ENCODE measurements around the gene MAP4K3. TPM values are rescaled to one million over a fixed set of nuclear protein-coding genes. Genes with fewer than 3 reads are reported as not detected.

MAP4K3 gene
- polyA plus RNA-seq, 2 of the 4 experiments (the other 2 are of a cell fraction) = 15.8 to 44.6 TPM

DNA sequence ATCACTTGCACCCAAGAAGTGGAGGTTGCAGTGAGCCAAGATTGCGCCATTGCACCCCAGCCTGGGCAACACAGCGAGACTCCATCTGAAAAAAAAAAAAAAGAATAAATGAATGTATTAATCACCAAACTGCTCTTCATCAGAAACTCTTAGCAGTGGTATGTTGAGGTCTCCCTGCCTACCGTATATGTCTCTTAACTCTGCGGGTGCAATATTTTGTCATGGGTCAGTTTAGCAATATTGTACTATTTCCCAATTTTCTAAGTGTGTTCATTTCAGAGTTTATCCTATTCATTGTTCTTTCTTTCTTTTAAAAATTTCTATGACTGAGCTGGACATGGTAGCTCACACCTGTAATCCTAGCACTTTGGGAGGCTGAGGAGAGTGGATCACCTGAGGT lies 37.9 kb upstream of the MAP4K3 start:
- Histone ChIP-seq H3K9me3 (no peaks in the 10 kb centered on the region), H3K4me3 (no peak overlapping the region), H3K4me2 (no peak overlapping the region), H3K4me1 (peaks cover 20% of the 10 kb centered on the region), H3K27ac (no peak overlapping the region)
- ATAC-seq = no peak
- TF ChIP-seq NFE2L2 (conservative IDR thresholded peaks at IDR 0.05; ENCODE audit: low read length) (no peak), TP53 (CRISPR knock-in tag; IDR thresholded peaks at IDR 0.05) (no peak), NR3C1 (IDR thresholded peaks at IDR 0.05) (no peak), HOXB5 (CRISPR knock-in tag; IDR thresholded peaks at IDR 0.05) (no peak), EHF (CRISPR knock-in tag; IDR thresholded peaks at IDR 0.05) (no peak), NPAS2 (CRISPR knock-in tag; IDR thresholded peaks at IDR 0.05; ENCODE audit: borderline replicate concordance) (no peak), ESRRA (IDR thresholded peaks at IDR 0.05; ENCODE audit: borderline replicate concordance, low read length) (no peak), EHMT2 (IDR thresholded peaks at IDR 0.05; ENCODE audit: low read depth) (no peak), HOXA7 (CRISPR knock-in tag; IDR thresholded peaks at IDR 0.05) (no peak), FOSL2 (IDR thresholded peaks at IDR 0.05) (no peak), FOSL2 (CRISPR knock-in tag; IDR thresholded peaks at IDR 0.05) (no peak)
- TF ChIP-seq, protein P1, sequence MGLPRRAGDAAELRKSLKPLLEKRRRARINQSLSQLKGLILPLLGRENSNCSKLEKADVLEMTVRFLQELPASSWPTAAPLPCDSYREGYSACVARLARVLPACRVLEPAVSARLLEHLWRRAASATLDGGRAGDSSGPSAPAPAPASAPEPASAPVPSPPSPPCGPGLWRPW (IDR thresholded peaks at IDR 0.05) = no peak
- TF ChIP-seq, protein P2, sequence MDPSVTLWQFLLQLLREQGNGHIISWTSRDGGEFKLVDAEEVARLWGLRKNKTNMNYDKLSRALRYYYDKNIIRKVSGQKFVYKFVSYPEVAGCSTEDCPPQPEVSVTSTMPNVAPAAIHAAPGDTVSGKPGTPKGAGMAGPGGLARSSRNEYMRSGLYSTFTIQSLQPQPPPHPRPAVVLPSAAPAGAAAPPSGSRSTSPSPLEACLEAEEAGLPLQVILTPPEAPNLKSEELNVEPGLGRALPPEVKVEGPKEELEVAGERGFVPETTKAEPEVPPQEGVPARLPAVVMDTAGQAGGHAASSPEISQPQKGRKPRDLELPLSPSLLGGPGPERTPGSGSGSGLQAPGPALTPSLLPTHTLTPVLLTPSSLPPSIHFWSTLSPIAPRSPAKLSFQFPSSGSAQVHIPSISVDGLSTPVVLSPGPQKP (IDR thresholded peaks at IDR 0.05; ENCODE audit: low read depth, low read length) = no peak
- TF ChIP-seq, protein P3, sequence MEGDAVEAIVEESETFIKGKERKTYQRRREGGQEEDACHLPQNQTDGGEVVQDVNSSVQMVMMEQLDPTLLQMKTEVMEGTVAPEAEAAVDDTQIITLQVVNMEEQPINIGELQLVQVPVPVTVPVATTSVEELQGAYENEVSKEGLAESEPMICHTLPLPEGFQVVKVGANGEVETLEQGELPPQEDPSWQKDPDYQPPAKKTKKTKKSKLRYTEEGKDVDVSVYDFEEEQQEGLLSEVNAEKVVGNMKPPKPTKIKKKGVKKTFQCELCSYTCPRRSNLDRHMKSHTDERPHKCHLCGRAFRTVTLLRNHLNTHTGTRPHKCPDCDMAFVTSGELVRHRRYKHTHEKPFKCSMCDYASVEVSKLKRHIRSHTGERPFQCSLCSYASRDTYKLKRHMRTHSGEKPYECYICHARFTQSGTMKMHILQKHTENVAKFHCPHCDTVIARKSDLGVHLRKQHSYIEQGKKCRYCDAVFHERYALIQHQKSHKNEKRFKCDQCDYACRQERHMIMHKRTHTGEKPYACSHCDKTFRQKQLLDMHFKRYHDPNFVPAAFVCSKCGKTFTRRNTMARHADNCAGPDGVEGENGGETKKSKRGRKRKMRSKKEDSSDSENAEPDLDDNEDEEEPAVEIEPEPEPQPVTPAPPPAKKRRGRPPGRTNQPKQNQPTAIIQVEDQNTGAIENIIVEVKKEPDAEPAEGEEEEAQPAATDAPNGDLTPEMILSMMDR (IDR thresholded peaks at IDR 0.05) = no peak
- FAIRE-seq = no peak
- POLR2A ChIA-PET = no interaction called here
- 94% methylated on average over 4 of the region's 4 CpGs for WGBS (ENCODE audit: missing lambda C conversion rate)
- CTCF ChIA-PET = interaction anchor here (1.4 to 2.1 kb wide), 3 partner anchors 10 to 129 kb away, joined by 3 to 5 read pairs (median 4); no protein-coding TSS in a partner anchor
- DNase-seq (ENCODE audit: low read depth in 1 of 2, low spot score in 1 of 2) = no peak

DNA sequence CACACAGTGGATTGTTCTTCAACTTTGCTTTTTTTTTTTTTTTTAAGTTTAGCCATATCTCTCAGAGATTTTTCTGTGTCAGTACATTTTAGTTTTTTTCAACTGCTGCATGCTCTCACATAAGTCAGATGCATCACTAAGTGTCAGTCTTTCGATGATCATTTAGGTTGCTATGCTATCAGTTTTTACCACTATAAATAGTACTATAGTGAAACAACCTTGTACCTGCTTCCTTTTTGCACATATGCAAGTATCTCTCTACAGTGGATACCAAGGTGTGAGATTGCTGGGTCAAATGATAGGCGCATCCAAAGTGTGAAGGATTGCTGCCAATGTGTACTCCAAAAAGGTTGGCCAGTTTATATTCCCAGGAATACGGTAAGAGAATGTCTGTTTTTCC lies 33.5 kb upstream of the MAP4K3 start:
- FAIRE-seq = no peak
- CTCF ChIA-PET = interaction anchor here (0.9 kb wide), 1 partner anchor 226 kb away, joined by 3 read pairs; no protein-coding TSS in a partner anchor
- Histone ChIP-seq H3K4me1 (peaks cover 49% of the 10 kb centered on the region), H3K9me3 (no peaks in the 10 kb centered on the region), H3K4me2 (peak overlapping the region; percentile 76; the same call in 2 of the 3 replicates), H3K27ac (peak overlapping the region; percentile 50 to 61; a peak in 4 of 6 replicates), H3K4me3 (no peak overlapping the region)
- WGBS (ENCODE audit: missing lambda C conversion rate) = 89% methylated on average over 3 of the region's 3 CpGs
- no peak for DNase-seq (ENCODE audit: low read depth in 1 of 2, low spot score in 1 of 2)
- POLR2A ChIA-PET = interaction anchor here (0.7 kb wide), 1 partner anchor 33 kb away, joined by 5 read pairs; no protein-coding TSS in a partner anchor
- ATAC-seq = no peak
- TF ChIP-seq, protein P2 (IDR thresholded peaks at IDR 0.05; ENCODE audit: low read depth, low read length) = no peak
- no peak for TF ChIP-seq PHF8 (IDR thresholded peaks at IDR 0.05; ENCODE audit: borderline replicate concordance, low read depth)
- TF ChIP-seq, protein P4, sequence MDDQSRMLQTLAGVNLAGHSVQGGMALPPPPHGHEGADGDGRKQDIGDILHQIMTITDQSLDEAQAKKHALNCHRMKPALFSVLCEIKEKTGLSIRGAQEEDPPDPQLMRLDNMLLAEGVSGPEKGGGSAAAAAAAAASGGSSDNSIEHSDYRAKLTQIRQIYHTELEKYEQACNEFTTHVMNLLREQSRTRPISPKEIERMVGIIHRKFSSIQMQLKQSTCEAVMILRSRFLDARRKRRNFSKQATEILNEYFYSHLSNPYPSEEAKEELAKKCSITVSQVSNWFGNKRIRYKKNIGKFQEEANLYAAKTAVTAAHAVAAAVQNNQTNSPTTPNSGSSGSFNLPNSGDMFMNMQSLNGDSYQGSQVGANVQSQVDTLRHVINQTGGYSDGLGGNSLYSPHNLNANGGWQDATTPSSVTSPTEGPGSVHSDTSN (IDR thresholded peaks at IDR 0.05) = no peak
- no peak for TF ChIP-seq ESRRA (IDR thresholded peaks at IDR 0.05; ENCODE audit: borderline replicate concordance, low read length)
- no peak for TF ChIP-seq ZNF302 (CRISPR knock-in tag; IDR thresholded peaks at IDR 0.05)
- TF ChIP-seq JUN (IDR thresholded peaks at IDR 0.05) = no peak
- TF ChIP-seq HOXB13 (CRISPR knock-in tag; IDR thresholded peaks at IDR 0.05; ENCODE audit: low read depth) = no peak
- TF ChIP-seq, protein P5, sequence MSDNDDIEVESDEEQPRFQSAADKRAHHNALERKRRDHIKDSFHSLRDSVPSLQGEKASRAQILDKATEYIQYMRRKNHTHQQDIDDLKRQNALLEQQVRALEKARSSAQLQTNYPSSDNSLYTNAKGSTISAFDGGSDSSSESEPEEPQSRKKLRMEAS (IDR thresholded peaks at IDR 0.05) = no peak
- TF ChIP-seq HOXA7 (CRISPR knock-in tag; IDR thresholded peaks at IDR 0.05) = no peak
- TF ChIP-seq, protein P6, sequence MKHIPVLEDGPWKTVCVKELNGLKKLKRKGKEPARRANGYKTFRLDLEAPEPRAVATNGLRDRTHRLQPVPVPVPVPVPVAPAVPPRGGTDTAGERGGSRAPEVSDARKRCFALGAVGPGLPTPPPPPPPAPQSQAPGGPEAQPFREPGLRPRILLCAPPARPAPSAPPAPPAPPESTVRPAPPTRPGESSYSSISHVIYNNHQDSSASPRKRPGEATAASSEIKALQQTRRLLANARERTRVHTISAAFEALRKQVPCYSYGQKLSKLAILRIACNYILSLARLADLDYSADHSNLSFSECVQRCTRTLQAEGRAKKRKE (CRISPR knock-in tag; IDR thresholded peaks at IDR 0.05; ENCODE audit: low read depth) = no peak
- TF ChIP-seq HEYL (CRISPR knock-in tag; IDR thresholded peaks at IDR 0.05) = no peak
- no peak for TF ChIP-seq RARB (CRISPR knock-in tag; IDR thresholded peaks at IDR 0.05)
- TF ChIP-seq RCOR1 (IDR thresholded peaks at IDR 0.05; ENCODE audit: low read depth, low read length) = no peak
- TF ChIP-seq, protein P7, sequence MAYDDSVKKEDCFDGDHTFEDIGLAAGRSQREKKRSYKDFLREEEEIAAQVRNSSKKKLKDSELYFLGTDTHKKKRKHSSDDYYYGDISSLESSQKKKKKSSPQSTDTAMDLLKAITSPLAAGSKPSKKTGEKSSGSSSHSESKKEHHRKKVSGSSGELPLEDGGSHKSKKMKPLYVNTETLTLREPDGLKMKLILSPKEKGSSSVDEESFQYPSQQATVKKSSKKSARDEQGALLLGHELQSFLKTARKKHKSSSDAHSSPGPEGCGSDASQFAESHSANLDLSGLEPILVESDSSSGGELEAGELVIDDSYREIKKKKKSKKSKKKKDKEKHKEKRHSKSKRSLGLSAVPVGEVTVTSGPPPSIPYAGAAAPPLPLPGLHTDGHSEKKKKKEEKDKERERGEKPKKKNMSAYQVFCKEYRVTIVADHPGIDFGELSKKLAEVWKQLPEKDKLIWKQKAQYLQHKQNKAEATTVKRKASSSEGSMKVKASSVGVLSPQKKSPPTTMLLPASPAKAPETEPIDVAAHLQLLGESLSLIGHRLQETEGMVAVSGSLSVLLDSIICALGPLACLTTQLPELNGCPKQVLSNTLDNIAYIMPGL (CRISPR knock-in tag; IDR thresholded peaks at IDR 0.05; ENCODE audit: borderline replicate concordance) = no peak
- TF ChIP-seq KDM5A (IDR thresholded peaks at IDR 0.05) = no peak
- no peak for TF ChIP-seq KDM1A (IDR thresholded peaks at IDR 0.05; ENCODE audit: low read depth)
- TF ChIP-seq, protein P8, sequence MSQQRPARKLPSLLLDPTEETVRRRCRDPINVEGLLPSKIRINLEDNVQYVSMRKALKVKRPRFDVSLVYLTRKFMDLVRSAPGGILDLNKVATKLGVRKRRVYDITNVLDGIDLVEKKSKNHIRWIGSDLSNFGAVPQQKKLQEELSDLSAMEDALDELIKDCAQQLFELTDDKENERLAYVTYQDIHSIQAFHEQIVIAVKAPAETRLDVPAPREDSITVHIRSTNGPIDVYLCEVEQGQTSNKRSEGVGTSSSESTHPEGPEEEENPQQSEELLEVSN (IDR thresholded peaks at IDR 0.05; ENCODE audit: borderline replicate concordance, low read depth) = no peak
- no peak for TF ChIP-seq EHF (CRISPR knock-in tag; IDR thresholded peaks at IDR 0.05)
